Measurements from ENCODE around the gene TIGD6.

GRCh38 chr5:149951138-149951749, 49.2 kb downstream of the TIGD6 start:
- TF ChIP-seq POLR2AphosphoS5 (IDR thresholded peaks at IDR 0.05), result no peak
- TF ChIP-seq CTCF (IDR thresholded peaks at IDR 0.05), result no peak

Measured in prostate gland (tissue), 2 donors.